Neural progenitor cell (in vitro differentiated cells): ENCODE measurements around the gene RAET1E.

Experiments
- EZH2 ChIP-seq: fragments of 200-600 bp; sonication (generic); IDR thresholded peaks from 2 replicates; pipeline ENCODE4 v1.6.1; 2017; ENCODE audit warnings: antibody characterized with exemption, mild to moderate bottlenecking, moderate library complexity
- TF ChIP-seq, protein P1 (sequence below): fragments of 200-600 bp; sonication (generic); IDR thresholded peaks from 2 replicates; pipeline ENCODE4 v1.5.1; 2017; ENCODE audit warnings: antibody characterized with exemption, mild to moderate bottlenecking

DNA sequence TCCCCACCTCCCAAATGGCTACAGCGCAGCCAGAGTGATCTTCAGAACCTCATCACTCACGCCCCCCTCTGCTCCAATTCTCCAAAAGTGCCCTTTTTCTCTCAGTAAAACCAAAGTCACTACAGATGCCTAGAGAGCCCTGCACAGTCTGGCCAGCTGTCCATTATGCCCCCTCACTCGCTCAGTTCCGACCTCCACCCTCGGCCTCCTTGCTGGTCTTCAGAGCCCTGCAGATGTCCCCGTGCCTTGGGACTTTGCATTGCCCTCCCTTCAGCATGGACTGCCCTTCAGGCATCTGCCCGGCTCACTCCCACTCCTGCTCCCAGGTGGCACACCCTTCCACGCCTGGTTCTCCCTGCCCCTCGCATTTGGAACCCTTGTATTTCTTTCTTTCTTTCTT, 1.1 kb upstream of the RAET1E start:
- TF ChIP-seq, protein P1, sequence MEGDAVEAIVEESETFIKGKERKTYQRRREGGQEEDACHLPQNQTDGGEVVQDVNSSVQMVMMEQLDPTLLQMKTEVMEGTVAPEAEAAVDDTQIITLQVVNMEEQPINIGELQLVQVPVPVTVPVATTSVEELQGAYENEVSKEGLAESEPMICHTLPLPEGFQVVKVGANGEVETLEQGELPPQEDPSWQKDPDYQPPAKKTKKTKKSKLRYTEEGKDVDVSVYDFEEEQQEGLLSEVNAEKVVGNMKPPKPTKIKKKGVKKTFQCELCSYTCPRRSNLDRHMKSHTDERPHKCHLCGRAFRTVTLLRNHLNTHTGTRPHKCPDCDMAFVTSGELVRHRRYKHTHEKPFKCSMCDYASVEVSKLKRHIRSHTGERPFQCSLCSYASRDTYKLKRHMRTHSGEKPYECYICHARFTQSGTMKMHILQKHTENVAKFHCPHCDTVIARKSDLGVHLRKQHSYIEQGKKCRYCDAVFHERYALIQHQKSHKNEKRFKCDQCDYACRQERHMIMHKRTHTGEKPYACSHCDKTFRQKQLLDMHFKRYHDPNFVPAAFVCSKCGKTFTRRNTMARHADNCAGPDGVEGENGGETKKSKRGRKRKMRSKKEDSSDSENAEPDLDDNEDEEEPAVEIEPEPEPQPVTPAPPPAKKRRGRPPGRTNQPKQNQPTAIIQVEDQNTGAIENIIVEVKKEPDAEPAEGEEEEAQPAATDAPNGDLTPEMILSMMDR: no peak
- TF ChIP-seq EZH2: no peak
